Karpas-422 (cell line): ENCODE data around the gene MEMO1. TPM values are rescaled to one million over a fixed set of nuclear protein-coding genes. Genes with fewer than 3 reads are reported as not detected.
"Not testable (repeated sequence)": the region's sequence is repeated elsewhere in the genome, so short reads cannot be mapped to it uniquely, and the experiment has no call there.

Source experiments
- DNase-seq: peaks from one replicate; pipeline ENCODE4 v3.0.0-alpha.2; 2015
- H2AFZ ChIP-seq: fragments of 200-600 bp; sonication (generic); 2 replicates; pipeline ENCODE4 v1.6.1; 2014; ENCODE audit warnings: antibody characterized with exemption, low read length, mixed read lengths
- H3K27ac ChIP-seq: fragments of 200-600 bp; sonication (generic); 2 replicates; pipeline ENCODE4 v1.5.1; 2014; ENCODE audit warnings: mild to moderate bottlenecking, low read length, moderate library complexity
- H3K27me3 ChIP-seq: fragments of 200-600 bp; sonication (generic); 2 replicates; pipeline ENCODE4 v1.6.1; 2014; ENCODE audit warnings: low read length, mixed read lengths
- H3K36me3 ChIP-seq: fragments of 200-600 bp; sonication (generic); 2 replicates; pipeline ENCODE4 v1.6.1; 2014; ENCODE audit warnings: low read length, mixed read lengths; ENCODE audit not compliant: insufficient read depth
- H3K4me1 ChIP-seq: fragments of 200-600 bp; sonication (generic); 2 replicates; pipeline ENCODE4 v1.6.1; 2014; ENCODE audit warnings: mild to moderate bottlenecking, low read length, mixed read lengths
- H3K4me2 ChIP-seq: fragments of 200-600 bp; sonication (generic); 2 replicates; pipeline ENCODE4 v1.6.1; 2014; ENCODE audit warnings: low read length, low read depth, mild to moderate bottlenecking; ENCODE audit not compliant: poor library complexity, severe bottlenecking
- H3K4me3 ChIP-seq: fragments of 200-600 bp; sonication (generic); 2 replicates; pipeline ENCODE4 v1.5.1; 2014; ENCODE audit warnings: mild to moderate bottlenecking, antibody characterized with exemption, low read length, mixed read lengths
- H3K79me2 ChIP-seq: fragments of 200-600 bp; sonication (generic); 2 replicates; pipeline ENCODE4 v1.6.1; 2014; ENCODE audit warnings: mild to moderate bottlenecking, low read length, mixed read lengths
- H3K9ac ChIP-seq: fragments of 200-600 bp; sonication (generic); 2 replicates; pipeline ENCODE4 v1.6.0; 2014; ENCODE audit warnings: low read length
- H3K9me2 ChIP-seq: fragments of 200-600 bp; sonication (generic), shearing (Covaris generic); replicated peaks from 2 replicates; pipeline ENCODE4 v1.6.0; 2014; ENCODE audit warnings: mild to moderate bottlenecking, low read length, moderate library complexity; ENCODE audit not compliant: insufficient read depth
- H3K9me3 ChIP-seq: fragments of 300-700, 200-600 bp; sonication (generic); 2 replicates; pipeline ENCODE4 v1.6.1; 2014; ENCODE audit warnings: low read length, mixed read lengths
- H4K20me1 ChIP-seq: fragments of 200-600 bp; sonication (generic); 2 replicates; pipeline ENCODE4 v1.6.1; 2014; ENCODE audit warnings: mild to moderate bottlenecking, antibody characterized with exemption, low read length, low read depth; ENCODE audit not compliant: insufficient read depth
- total RNA-seq: library from RNA; depleted of rRNA; stranded (reverse); fragments of >200 nt; shearing (Covaris generic); gene quantifications from 2 replicates; pipeline ENCODE4 v1.2.3, GENCODE V29; 2014; ENCODE audit warnings: low replicate concordance

MEMO1 gene
- total RNA-seq, 1 experiment from 2014 or later: 62.9 TPM

GRCh38 chr2:32034198-32034887 is 23.5 kb upstream of the MEMO1 start:
- H3K4me2 ChIP-seq, DNase-seq, H3K9ac ChIP-seq: not testable (repeated sequence)

GRCh38 chr2:32018789-32019482 is 8.1 kb upstream of the MEMO1 start:
- H3K9me3 ChIP-seq, H3K9ac ChIP-seq, H3K4me2 ChIP-seq, DNase-seq, H3K27me3 ChIP-seq, H3K4me1 ChIP-seq, H3K27ac ChIP-seq, H4K20me1 ChIP-seq, H3K79me2 ChIP-seq, H3K9me2 ChIP-seq, H3K4me3 ChIP-seq, H2AFZ ChIP-seq: not testable (repeated sequence)
- peaks cover 16% of the 10 kb centered on the region for H3K36me3 ChIP-seq

More at GRCh38 chr2:32034198-32034887, 23.5 kb upstream of the MEMO1 start:
- not testable (repeated sequence) for H3K4me3 ChIP-seq, H3K36me3 ChIP-seq, H3K9me3 ChIP-seq, H2AFZ ChIP-seq, H3K27ac ChIP-seq, H3K9me2 ChIP-seq, H3K27me3 ChIP-seq, H4K20me1 ChIP-seq
- Histone ChIP-seq H3K4me1 (peaks cover 21% of the 10 kb centered on the region), H3K79me2 (peaks cover 51% of the 10 kb centered on the region)

GRCh38 chr2:32012872-32013271 is 2.1 kb upstream of the MEMO1 start:
- peaks cover 3% of the 10 kb centered on the region; the same call in 1 of the 2 replicates for H3K36me3 ChIP-seq
- H3K4me2 ChIP-seq: no peak overlapping the region
- H3K9me3 ChIP-seq: no peaks in the 10 kb centered on the region
- no peaks in the 10 kb centered on the region for H3K9me2 ChIP-seq
- H2AFZ ChIP-seq: no peak overlapping the region
- no peak overlapping the region for H3K27ac ChIP-seq
- H3K9ac ChIP-seq: no peak overlapping the region
- no peak overlapping the region for H3K4me3 ChIP-seq
- no peaks in the 10 kb centered on the region for H3K27me3 ChIP-seq
- peaks cover 31% of the 10 kb centered on the region for H3K79me2 ChIP-seq
- H3K4me1 ChIP-seq: peaks cover 24% of the 10 kb centered on the region
- peaks cover 14% of the 10 kb centered on the region; the same call in 1 of the 2 replicates for H4K20me1 ChIP-seq
- DNase-seq: no peak

- peak overlapping the region; percentile 26; the same call in 1 of the 2 replicates for H2AFZ ChIP-seq
- H3K27me3 ChIP-seq: no peaks in the 10 kb centered on the region
- peak overlapping the region; percentile 94 for H3K27ac ChIP-seq
- peak overlapping the region; percentile 95 for H3K4me2 ChIP-seq
- peaks cover 23% of the 10 kb centered on the region; the same call in 1 of the 2 replicates for H4K20me1 ChIP-seq
- peaks cover 33% of the 10 kb centered on the region for H3K4me1 ChIP-seq
- no peak for DNase-seq
- peaks cover 7% of the 10 kb centered on the region; the same call in 1 of the 2 replicates for H3K36me3 ChIP-seq
- H3K9me3 ChIP-seq: no peaks in the 10 kb centered on the region
- peaks cover 42% of the 10 kb centered on the region for H3K79me2 ChIP-seq
- H3K4me3 ChIP-seq: peak overlapping the region; percentile 85
- no peaks in the 10 kb centered on the region for H3K9me2 ChIP-seq
- peak overlapping the region; percentile 90 for H3K9ac ChIP-seq
Measured at GRCh38 chr2:32011485-32011960, 715 bp upstream of the MEMO1 start.

- not testable (repeated sequence) for H2AFZ ChIP-seq, H3K9me3 ChIP-seq, H3K27me3 ChIP-seq, H3K4me2 ChIP-seq, H3K27ac ChIP-seq, H3K9me2 ChIP-seq
- Histone ChIP-seq H3K36me3 (peaks cover 11% of the 10 kb centered on the region; the same call in 1 of the 2 replicates), H3K79me2 (peaks cover 54% of the 10 kb centered on the region), H3K4me1 (peaks cover 33% of the 10 kb centered on the region), H3K9ac (peak overlapping the region; percentile 59), H3K4me3 (peak overlapping the region; percentile 47; the same call in 1 of the 2 replicates), H4K20me1 (peaks cover 31% of the 10 kb centered on the region; the same call in 1 of the 2 replicates)
- DNase-seq: peak; percentile 80
Measured at GRCh38 chr2:32010280-32010669, 533 bp downstream of the MEMO1 start.

- Histone ChIP-seq H3K4me3 (peak overlapping the region; percentile 99), H3K4me2 (peak overlapping the region; percentile 91), H3K79me2 (peaks cover 60% of the 10 kb centered on the region), H3K9me3 (no peaks in the 10 kb centered on the region), H3K9ac (peak overlapping the region; percentile 98), H3K4me1 (peaks cover 33% of the 10 kb centered on the region), H3K36me3 (peaks cover 11% of the 10 kb centered on the region; the same call in 1 of the 2 replicates), H4K20me1 (peaks cover 36% of the 10 kb centered on the region; the same call in 1 of the 2 replicates), H3K9me2 (no peaks in the 10 kb centered on the region), H2AFZ (no peak overlapping the region), H3K27me3 (no peaks in the 10 kb centered on the region), H3K27ac (peak overlapping the region; percentile 75)
- DNase-seq: peak; percentile 78
Measured at GRCh38 chr2:32009516-32010256, 1.1 kb downstream of the MEMO1 start.

GRCh38 chr2:32008805-32009515 is 1.8 kb downstream of the MEMO1 start:
- Histone ChIP-seq H3K36me3 (peaks cover 11% of the 10 kb centered on the region; the same call in 1 of the 2 replicates), H3K4me2 (peak overlapping the region; percentile 91), H4K20me1 (peaks cover 38% of the 10 kb centered on the region; the same call in 1 of the 2 replicates), H3K9me3 (no peaks in the 10 kb centered on the region), H2AFZ (no peak overlapping the region), H3K4me1 (peaks cover 33% of the 10 kb centered on the region), H3K79me2 (peaks cover 67% of the 10 kb centered on the region), H3K9ac (peak overlapping the region; percentile 98), H3K4me3 (peak overlapping the region; percentile 99), H3K27me3 (no peaks in the 10 kb centered on the region), H3K27ac (peak overlapping the region; percentile 75), H3K9me2 (no peaks in the 10 kb centered on the region)
- DNase-seq: peak; percentile 51
